IMR-90 (cell line): Measurements from ENCODE around the gene RAB38. TPM values are rescaled to one million over a fixed set of nuclear protein-coding genes. Genes with fewer than 3 reads are reported as not detected.
A peak's percentile ranks its signal among the peaks of the same experiment; 100 is the strongest.

Source experiments
- ATAC-seq: fragments of 200-7000 bp; cut with Tn5 transposase; 2 replicates; pipeline ENCODE4 v1.9.1; 2020; ENCODE audit warnings: low read depth, mild to moderate bottlenecking, moderate library complexity
- BruUV-seq: library from RNA; stranded (reverse); fragments of 400-500 nt; replicated peaks from 2 replicates; lab custom pipeline; 2021; lab: Mats Ljungman, UMichigan
- CTCF ChIA-PET: fragments of 300-600 bp; formaldehyde crosslinking; extraction: SDS; loops from one replicate; lab custom pipeline; 2021; ENCODE audit warnings: antibody characterized with exemption; lab: Yijun Ruan, JAX
- POLR2A ChIA-PET: fragments of 300-600 bp; sonication (Branson Sonifier 250); formaldehyde crosslinking; loops from one replicate; lab custom pipeline; 2022; ENCODE audit warnings: antibody characterized with exemption; ENCODE audit not compliant: unreplicated experiment; lab: Charles Lee
- DNase-seq: peaks from one replicate; pipeline ENCODE4 v3.0.0; 2013
- H2AFZ ChIP-seq: replicated peaks from 2 replicates; pipeline ENCODE3; 2013; ENCODE audit warnings: low read length, mild to moderate bottlenecking; ENCODE audit not compliant: poor library complexity
- H2AK5ac ChIP-seq: 2 replicates; pipeline ENCODE4 v1.6.1; 2013; ENCODE audit warnings: low read depth, low read length, inconsistent platforms
- H2AK9ac ChIP-seq: replicated peaks from 2 replicates; pipeline ENCODE3; 2013; ENCODE audit warnings: mild to moderate bottlenecking, low read depth, low read length, moderate library complexity; ENCODE audit not compliant: poor library complexity
- H2BK120ac ChIP-seq: 2 replicates; pipeline ENCODE4 v1.6.1; 2013; ENCODE audit warnings: low read depth, low read length, inconsistent platforms
- H2BK15ac ChIP-seq: 3 replicates; pipeline ENCODE4 v1.6.1; 2013; ENCODE audit warnings: low read depth, low read length, inconsistent platforms
- H2BK20ac ChIP-seq: 2 replicates; pipeline ENCODE4 v1.6.1; 2013; ENCODE audit warnings: low read depth, mild to moderate bottlenecking, inconsistent platforms, low read length, moderate library complexity
- H2BK5ac ChIP-seq: 2 replicates; pipeline ENCODE4 v1.6.1; 2013; ENCODE audit warnings: mild to moderate bottlenecking, low read depth, low read length, inconsistent platforms; ENCODE audit not compliant: poor library complexity, severe bottlenecking
- H3K14ac ChIP-seq: replicated peaks from 2 replicates; pipeline ENCODE4 v1.6.1; 2013; ENCODE audit warnings: low read depth, low read length, inconsistent platforms
- H3K18ac ChIP-seq: 2 replicates; pipeline ENCODE4 v1.6.1; 2013; ENCODE audit warnings: low read depth, low read length, control low read depth
- H3K23ac ChIP-seq: 2 replicates; pipeline ENCODE4 v1.6.1; 2013; ENCODE audit warnings: low read depth, low read length, inconsistent platforms
- H3K27ac ChIP-seq: 2 replicates; pipeline ENCODE4 v1.5.1; 2013; ENCODE audit warnings: mild to moderate bottlenecking, control low read depth, low read length; ENCODE audit not compliant: insufficient read depth
- H3K27me3 ChIP-seq: 2 replicates; pipeline ENCODE4 v1.6.1; 2013; ENCODE audit warnings: low read length; ENCODE audit not compliant: control insufficient read depth, insufficient read depth
- H3K36me3 ChIP-seq: 2 replicates; pipeline ENCODE4 v1.6.1; 2013; ENCODE audit warnings: low read length, mixed read lengths; ENCODE audit not compliant: control insufficient read depth, insufficient read depth
- H3K4ac ChIP-seq: 2 replicates; pipeline ENCODE4 v1.6.1; 2013; ENCODE audit warnings: low read depth, low read length, inconsistent platforms
- H3K4me1 ChIP-seq: 2 replicates; pipeline ENCODE4 v1.6.1; 2013; ENCODE audit warnings: low read length, mixed read lengths; ENCODE audit not compliant: control insufficient read depth, insufficient read depth
- H3K4me2 ChIP-seq: 2 replicates; pipeline ENCODE4 v1.6.1; 2013; ENCODE audit warnings: low read depth, mild to moderate bottlenecking, control low read depth, low read length, moderate library complexity
- H3K4me3 ChIP-seq: 2 replicates; pipeline ENCODE4 v1.5.1; 2013; ENCODE audit warnings: low read depth, mild to moderate bottlenecking, control low read depth, low read length, moderate library complexity; ENCODE audit not compliant: insufficient read depth
- H3K56ac ChIP-seq: 2 replicates; pipeline ENCODE4 v1.6.1; 2013; ENCODE audit warnings: low read length, inconsistent platforms; ENCODE audit not compliant: insufficient read depth; ENCODE audit errors: extremely low read depth
- H3K79me1 ChIP-seq, 2 experiments: 2 replicates each; pipeline ENCODE4 v1.6.1; 2013; ENCODE audit warnings: low read length in 2 of 2, inconsistent platforms in 1 of 2, low read depth in 1 of 2
- H3K9ac ChIP-seq: 2 replicates; pipeline ENCODE4 v1.6.1; 2013; ENCODE audit warnings: low read depth, low read length, control low read depth
- H3K9me1 ChIP-seq: 2 replicates; pipeline ENCODE4 v1.6.1; 2013; ENCODE audit warnings: low read length, inconsistent platforms; ENCODE audit not compliant: insufficient read depth
- H3K9me3 ChIP-seq: 2 replicates; pipeline ENCODE4 v1.6.1; 2013; ENCODE audit warnings: low read length; ENCODE audit not compliant: control insufficient read depth, insufficient read depth
- H4K20me1 ChIP-seq: 2 replicates; pipeline ENCODE4 v1.6.1; 2013; ENCODE audit warnings: low read length, inconsistent platforms; ENCODE audit not compliant: insufficient read depth
- H4K5ac ChIP-seq: 2 replicates; pipeline ENCODE4 v1.6.1; 2013; ENCODE audit warnings: mild to moderate bottlenecking, low read depth, low read length, control low read depth
- H4K8ac ChIP-seq, 2 experiments: 2 replicates each; pipeline ENCODE4 v1.6.1; 2013; ENCODE audit warnings: low read depth in 2 of 2, low read length in 2 of 2, control low read depth in 1 of 2, inconsistent platforms in 1 of 2
- H4K91ac ChIP-seq: 2 replicates; pipeline ENCODE4 v1.6.1; 2013; ENCODE audit warnings: low read depth, low read length, inconsistent platforms; ENCODE audit not compliant: insufficient read depth
- ELK1 ChIP-seq: fragments of 150-350 bp; IDR thresholded peaks from 2 replicates; pipeline ENCODE4 v1.6.1; 2016; ENCODE audit warnings: low read depth, mild to moderate bottlenecking, low read length, moderate library complexity, borderline replicate concordance
- MAFK ChIP-seq: IDR thresholded peaks from 2 replicates; pipeline ENCODE4 v1.6.1; 2012; ENCODE audit warnings: low read depth, low read length, improper control_type of control experiment
- POLR2A ChIP-seq: IDR thresholded peaks from 2 replicates; pipeline ENCODE4 v1.6.1; 2012; ENCODE audit warnings: mild to moderate bottlenecking, low read depth, low read length
- RAD21 ChIP-seq: IDR thresholded peaks from 2 replicates; pipeline ENCODE4 v1.6.1; 2012; ENCODE audit warnings: low read length, improper control_type of control experiment
- USF2 ChIP-seq: fragments of 150-350 bp; IDR thresholded peaks from 2 replicates; pipeline ENCODE4 v1.6.1; 2017; ENCODE audit warnings: mild to moderate bottlenecking, antibody characterized with exemption, low read length, low read depth
- WGBS, 2 experiments: methylation state at CpG; one replicate each; pipeline versions ENCODE4 v1.1.5 to v1.1.7; 2013; ENCODE audit warnings: missing lambda C conversion rate in 2 of 2; ENCODE audit not compliant: insufficient read length in 1 of 2; ENCODE audit errors: extremely low coverage in 2 of 2; 5-methylcytosine and 5-hydroxymethylcytosine counted together
- dilution Hi-C: fragments of 300-500 bp; cut with HindIII; formaldehyde crosslinking; loops from one replicate; pipeline ENCODE4 v1.14.3; 2018; ENCODE audit warnings: low sequenced_read_pairs; ENCODE audit not compliant: unreplicated experiment
- in situ Hi-C: fragments of 300-500 bp; cut with MboI; formaldehyde crosslinking; loops from 3 replicates; pipeline ENCODE4 v1.14.3; 2019; ENCODE audit warnings: low sequenced_read_pairs, inconsistent platforms, mixed read lengths
- intact Hi-C: fragments of 100-400 bp; cut with micrococcal nuclease; formaldehyde crosslinking; loops from 2 replicates; pipeline ENCODE4 v1.10.0; 2022
- polyA plus RNA-seq, 3 experiments: library from polyadenylated mRNA; depleted of rRNA; stranded (reverse); fragments of >200 nt; gene quantifications; 2 replicates each; pipeline ENCODE4 v1.2.3, GENCODE V29; 2012; ENCODE audit warnings: low replicate concordance in 1 of 3
- total RNA-seq: library from RNA; depleted of rRNA; stranded (reverse); fragments of >200 nt; gene quantifications from 2 replicates; pipeline ENCODE4 v1.2.3, GENCODE V29; 2012

The RAB38 gene
- total and polyA plus RNA-seq, 2 of the 4 experiments (the other 2 are of a cell fraction): 5.0 to 6.5 TPM

- no peak overlapping the region for H3K14ac ChIP-seq
- no peak overlapping the region for H2BK5ac ChIP-seq
- H3K56ac ChIP-seq: no peak overlapping the region
- H3K4ac ChIP-seq: no peak overlapping the region
- no peak overlapping the region for H3K4me3 ChIP-seq
- no peak overlapping the region for H2BK15ac ChIP-seq
- no peak for DNase-seq
- H3K27me3 ChIP-seq: no peaks in the 10 kb centered on the region
- intact Hi-C loops (no loop called here), dilution Hi-C loops (no loop called here), in situ Hi-C loops (no loop called here)
- H2AK9ac ChIP-seq: no peak overlapping the region
- no peaks in the 10 kb centered on the region for H3K9me1 ChIP-seq
- no peak overlapping the region for H4K91ac ChIP-seq
- H2AK5ac ChIP-seq: no peak overlapping the region
- ATAC-seq: peak; percentile 54
- no peak overlapping the region for H3K9ac ChIP-seq
- H2AFZ ChIP-seq: no peak overlapping the region
- H3K18ac ChIP-seq: no peak overlapping the region
- H3K27ac ChIP-seq: no peak overlapping the region
- BruUV-seq: no TSS peak
- H3K79me1 ChIP-seq: no peaks in the 10 kb centered on the region
- no peaks in the 10 kb centered on the region for H3K9me3 ChIP-seq
- no peak overlapping the region for H2BK20ac ChIP-seq
- CTCF ChIA-PET: interaction anchor here (1.2 kb wide), 1 partner anchor 10 kb away, joined by 3 read pairs; no protein-coding TSS in a partner anchor
- H3K4me1 ChIP-seq: no peaks in the 10 kb centered on the region
- WGBS, 2 experiments: no CpG with 5 or more reads among the region's 2 CpGs
- H2BK120ac ChIP-seq: no peak overlapping the region
- TF ChIP-seq POLR2A (no peak), ELK1 (no peak), MAFK (no peak), USF2 (no peak), RAD21 (no peak)
- H4K8ac ChIP-seq: no peak overlapping the region
- no peak overlapping the region for H3K23ac ChIP-seq
- H4K20me1 ChIP-seq: no peaks in the 10 kb centered on the region
- POLR2A ChIA-PET: no interaction called here
- H4K5ac ChIP-seq: no peak overlapping the region
- H3K36me3 ChIP-seq: no peaks in the 10 kb centered on the region
- no peak overlapping the region for H3K4me2 ChIP-seq
Measured at GRCh38 chr11:88066090-88066489, 109.2 kb downstream of the RAB38 start.
